ENCODE data around the gene COX10.

DNA sequence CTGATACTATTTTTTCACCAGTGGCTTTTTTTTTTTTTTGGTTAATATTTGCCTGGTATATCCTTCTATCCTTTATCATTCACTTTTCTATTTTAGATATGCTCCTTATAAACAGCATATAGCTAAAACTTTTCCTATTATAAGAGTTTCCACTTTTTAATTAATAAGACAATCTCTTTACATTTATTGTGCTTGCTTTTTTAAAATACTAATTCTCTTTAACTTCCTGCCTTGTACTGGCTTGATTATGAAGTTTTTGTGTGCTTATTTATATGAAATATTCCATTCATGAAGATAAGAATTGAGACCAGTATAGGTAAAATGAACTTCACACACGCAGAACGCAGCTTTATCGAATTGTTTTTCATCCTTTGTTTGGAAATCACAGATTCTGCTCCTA, 176.3 kb downstream of the COX10 start:
- TF ChIP-seq YY1 (IDR thresholded peaks at IDR 0.05; ENCODE audit: insufficient read depth, insufficient read length) (no peak), SUZ12 (IDR thresholded peaks at IDR 0.05; ENCODE audit: extremely low read depth, insufficient read depth, insufficient read length) (no peak), ZNF274 (IDR thresholded peaks at IDR 0.05; ENCODE audit: low read depth, low read length) (no peak)

Data from NT2/D1 (cell line).